K562 (cell line): Measurements from ENCODE around the gene PCSK5. TPM values are rescaled to one million over a fixed set of nuclear protein-coding genes. Genes with fewer than 3 reads are reported as not detected.

Source experiments
- ATAC-seq: fragments of 200-7000 bp; cut with Tn5 transposase; 3 replicates; pipeline ENCODE4 v1.9.1; 2020; ENCODE audit warnings: moderate library complexity
- BruUV-seq: library from RNA; stranded (reverse); fragments of 400-500 nt; replicated peaks from 2 replicates; lab custom pipeline; 2021; lab: Mats Ljungman, UMichigan
- CTCF ChIA-PET: fragments of 300-600 bp; formaldehyde crosslinking; extraction: SDS; loops from one replicate; lab custom pipeline; 2021; ENCODE audit warnings: low intra/inter-chr PET ratio; lab: Yijun Ruan, JAX
- POLR2A ChIA-PET: fragments of 300-600, 350-650 bp; sonication (Branson Sonifier 250); formaldehyde crosslinking; extraction: SDS; loops from one replicate; lab custom pipeline; 2021; ENCODE audit warnings: antibody characterized with exemption, inconsistent platforms; lab: Yijun Ruan, JAX
- DNase-seq, 4 experiments: peaks; one replicate each; pipeline versions ENCODE4 v3.0.0 to v3.0.0-alpha.2; 2011 to 2018; ENCODE audit warnings: low spot score in 3 of 4, mixed read lengths in 3 of 4; ENCODE audit errors: extremely low read depth in 1 of 4
- FAIRE-seq: peaks from 2 replicates; lab custom pipeline; 2011; peaks lifted over from hg19 to GRCh38; lab: Jason Lieb, UNC
- H2AFZ ChIP-seq: 2 replicates; pipeline ENCODE4 v1.6.0; 2011; ENCODE audit warnings: low read depth, low read length, control low read depth, inconsistent platforms
- H3K27ac ChIP-seq: fragments of 200-600 bp; 3 replicates; pipeline ENCODE4 v1.8.0; 2011; ENCODE audit warnings: low read depth, mild to moderate bottlenecking, control low read depth, inconsistent platforms, low read length, moderate library complexity, mixed read lengths; ENCODE audit errors: extremely low read depth
- H3K27me3 ChIP-seq, 2 experiments: fragments of 300-600 bp in 1 of 2; 2 replicates in 1 of 2; 3 replicates in 1 of 2; pipeline versions ENCODE4 v1.6.0 to v1.8.0; 2011; ENCODE audit warnings: inconsistent platforms in 2 of 2, low read length in 2 of 2, mild to moderate bottlenecking in 1 of 2, mixed read lengths in 1 of 2, moderate library complexity in 1 of 2; ENCODE audit not compliant: control insufficient read depth in 2 of 2, insufficient read depth in 2 of 2
- H3K36me3 ChIP-seq: fragments of 300-600 bp; 3 replicates; pipeline ENCODE4 v1.8.0; 2011; ENCODE audit warnings: mild to moderate bottlenecking, low read length, inconsistent platforms; ENCODE audit not compliant: control insufficient read depth, insufficient read depth
- H3K4me1 ChIP-seq, 2 experiments: fragments of 200-600 bp in 1 of 2; replicated peaks in 1 of 2; 2 replicates in 1 of 2; 3 replicates in 1 of 2; pipeline versions ENCODE4 v1.5.1 to v1.8.0; 2011; ENCODE audit warnings: inconsistent platforms in 2 of 2, low read length in 2 of 2, mild to moderate bottlenecking in 1 of 2, mixed read lengths in 1 of 2, moderate library complexity in 1 of 2; ENCODE audit not compliant: control insufficient read depth in 2 of 2, insufficient read depth in 2 of 2
- H3K4me2 ChIP-seq: 2 replicates; pipeline ENCODE4 v1.6.1; 2011; ENCODE audit warnings: low read length, control low read depth, inconsistent platforms, mixed read lengths; ENCODE audit not compliant: insufficient read depth
- H3K4me3 ChIP-seq: fragments of 200-600 bp; sonication (generic), shearing (Covaris generic); 2 replicates; pipeline ENCODE4 v1.5.1; 2016; ENCODE audit warnings: control low read depth, inconsistent platforms
- H3K79me2 ChIP-seq: fragments of 200-600 bp; 3 replicates; pipeline ENCODE4 v1.8.0; 2011; ENCODE audit warnings: low read length, inconsistent platforms; ENCODE audit not compliant: control insufficient read depth, insufficient read depth
- H3K9ac ChIP-seq, 2 experiments: 2 replicates each; pipeline versions ENCODE4 v1.6.0 to v1.6.1; 2011; ENCODE audit warnings: low read depth in 2 of 2, low read length in 2 of 2, control low read depth in 1 of 2, inconsistent platforms in 1 of 2, mild to moderate bottlenecking in 1 of 2, mixed read lengths in 1 of 2; ENCODE audit not compliant: insufficient read depth in 1 of 2
- H3K9me1 ChIP-seq: one replicate; pipeline ENCODE4 v1.6.0; 2011; ENCODE audit warnings: inconsistent platforms, mild to moderate bottlenecking, low read length, moderate library complexity; ENCODE audit not compliant: control insufficient read depth, insufficient read depth
- H3K9me3 ChIP-seq: replicated peaks from 2 replicates; pipeline ENCODE4 v1.5.1; 2011; ENCODE audit warnings: low read depth, low read length, inconsistent platforms; ENCODE audit not compliant: control insufficient read depth, insufficient read depth
- H4K20me1 ChIP-seq: replicated peaks from 2 replicates; pipeline ENCODE4 v1.6.1; 2011; ENCODE audit warnings: low read length, inconsistent platforms, mixed read lengths; ENCODE audit not compliant: control insufficient read depth, insufficient read depth
- ARID4B ChIP-seq: sonication (generic); formaldehyde crosslinking; IDR thresholded peaks from 2 replicates; pipeline ENCODE4 v1.8.0; 2022; ENCODE audit warnings: mild to moderate bottlenecking, missing genetic modification reagents
- CTBP1 ChIP-seq: fragments of 450-650 bp; IDR thresholded peaks from 2 replicates; pipeline ENCODE4 v1.6.1; 2016; ENCODE audit warnings: borderline replicate concordance
- DPF2 ChIP-seq: fragments of 450-650 bp; IDR thresholded peaks from 2 replicates; pipeline ENCODE4 v1.6.1; 2016
- HDAC3 ChIP-seq: fragments of 450-650 bp; IDR thresholded peaks from 2 replicates; pipeline ENCODE4 v1.6.1; 2018; ENCODE audit warnings: borderline replicate concordance, mild to moderate bottlenecking, moderate library complexity; ENCODE audit not compliant: partially characterized antibody
- PHF21A ChIP-seq: fragments of 450-650 bp; IDR thresholded peaks from 2 replicates; pipeline ENCODE4 v1.6.1; 2017; ENCODE audit warnings: low read depth, borderline replicate concordance
- RNF2 ChIP-seq: sonication (generic); IDR thresholded peaks from 2 replicates; pipeline ENCODE4 v1.6.1; 2016
- SETDB1 ChIP-seq: IDR thresholded peaks from one replicate; pipeline ENCODE4 v1.6.1; 2012; ENCODE audit warnings: low read length, control low read depth, inconsistent platforms
- YY1 ChIP-seq, 3 experiments: IDR thresholded peaks; 2 replicates each; pipeline ENCODE4 v1.6.1; 2011; ENCODE audit warnings: low read length in 2 of 3, mild to moderate bottlenecking in 2 of 3, moderate library complexity in 2 of 3, borderline replicate concordance in 1 of 3, control low read depth in 1 of 3, low read depth in 1 of 3; ENCODE audit not compliant: insufficient read depth in 3 of 3, insufficient replicate concordance in 2 of 3, control insufficient read depth in 1 of 3, insufficient read length in 1 of 3; ENCODE audit errors: extremely low read depth in 1 of 3
- ZFP36 ChIP-seq: fragments of 150-350 bp; IDR thresholded peaks from 2 replicates; pipeline ENCODE4 v1.6.1; 2018; ENCODE audit warnings: low read length, low read depth; ENCODE audit not compliant: partially characterized antibody
- ZNF778 ChIP-seq: fragments of 450-650 bp; formaldehyde crosslinking; IDR thresholded peaks from 2 replicates; pipeline ENCODE4 v1.4.0; 2020; ENCODE audit warnings: mild to moderate bottlenecking, moderate library complexity
- WGBS: fragments of 100-300 bp; shearing (Covaris generic); methylation state at CpG from one replicate; pipeline ENCODE4 v1.1.6; 2016; ENCODE audit warnings: low coverage, mixed read lengths; ENCODE audit not compliant: insufficient coverage; ENCODE audit errors: missing lambda C conversion rate; 5-methylcytosine and 5-hydroxymethylcytosine counted together
- in situ Hi-C: fragments of 300-500 bp; cut with MboI; formaldehyde crosslinking; loops from 4 replicates; pipeline ENCODE4 v1.15.0; 2018; ENCODE audit warnings: inconsistent platforms, mixed read lengths
- intact Hi-C: fragments of 100-400 bp; cut with micrococcal nuclease; formaldehyde crosslinking; loops from 2 replicates; pipeline ENCODE4 v1.14.2; 2022
- polyA plus RNA-seq, 8 experiments: library from polyadenylated mRNA; depleted of rRNA in 4 of 8; stranded (reverse) in 5 of 8; unstranded in 3 of 8; fragments of >200 nt; fragmentation: Nextera tagmentation in 2 of 8; fragmentation: Illumina TruSeq in 1 of 8; extraction: Ambion mirVana in 2 of 8; extraction: Trizol in 1 of 8; gene quantifications; 2 replicates each; pipeline versions ENCODE4 v1.2.1 to v1.2.3, GENCODE V29; 2011 to 2014; ENCODE audit warnings: inconsistent platforms in 1 of 8, missing spikeins in 1 of 8
- total RNA-seq, 7 experiments: library from RNA; depleted of rRNA in 6 of 7; stranded (reverse); fragments of >200 nt in 6 of 7; fragmentation: Illumina TruSeq in 2 of 7; extraction: Trizol in 2 of 7; gene quantifications; 2 replicates each; pipeline versions ENCODE4 v1.2.1 to v1.2.3, GENCODE V29; 2011 to 2021; ENCODE audit warnings: low replicate concordance in 1 of 7
- TF ChIP-seq, protein P1 (sequence below): sonication (generic); formaldehyde crosslinking; IDR thresholded peaks from 2 replicates; pipeline ENCODE4 v1.8.0; 2022; ENCODE audit warnings: missing genetic modification reagents, mild to moderate bottlenecking, moderate library complexity, borderline replicate concordance

The PCSK5 gene
- total and polyA plus RNA-seq, 9 of the 15 experiments (the other 6 are each of a cell fraction or from before 2014, with no cell fraction given) = not detected

DNA sequence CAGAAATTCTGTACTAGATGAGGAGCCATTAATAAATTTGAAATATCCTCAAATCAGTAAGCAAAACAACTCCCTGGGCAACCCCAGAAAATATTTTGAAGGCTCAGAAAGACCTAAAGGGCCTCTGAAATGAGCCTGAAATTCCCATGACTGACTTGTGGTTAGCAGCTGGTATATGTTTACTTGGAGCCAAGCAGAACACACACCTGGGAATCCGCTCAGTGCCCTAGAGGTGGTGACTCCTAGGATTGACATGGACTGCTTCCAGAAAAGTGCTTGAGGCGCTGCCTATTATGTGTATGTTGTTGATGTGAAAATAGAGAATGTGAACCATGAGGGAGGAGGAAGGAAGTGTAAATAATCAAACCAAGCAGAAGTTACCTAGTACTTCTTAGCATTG is 489.0 kb downstream of the PCSK5 start:
- POLR2A ChIA-PET = interaction anchor here (1.2 to 3.5 kb wide), 2 partner anchors 14 to 19 kb away, joined by 4 to 12 read pairs; partner anchors contain the start of gene RFK
- H3K9me1 ChIP-seq = no peaks in the 10 kb centered on the region
- H3K9me3 ChIP-seq = no peaks in the 10 kb centered on the region
- no peaks in the 10 kb centered on the region for H4K20me1 ChIP-seq
- CTCF ChIA-PET = no interaction called here
- 75% methylated on average over 2 of the region's 2 CpGs for WGBS
- H3K4me1 ChIP-seq = peaks cover 0 to 6% of the 10 kb centered on the region in 2 experiments; a peak in 2 of 5 replicates
- DNase-seq = no peak
- FAIRE-seq = no peak
- H3K4me3 ChIP-seq = no peak overlapping the region
- TF ChIP-seq ZNF778 (CRISPR knock-in tag) (no peak), SETDB1 (no peak)
- ATAC-seq = no peak
- intact Hi-C loops (no loop called here), in situ Hi-C loops (no loop called here)
- H3K27ac ChIP-seq = no peak overlapping the region
- no peaks in the 10 kb centered on the region for H3K27me3 ChIP-seq
- no TSS peak for BruUV-seq
- no peak overlapping the region for H2AFZ ChIP-seq
- H3K36me3 ChIP-seq = no peaks in the 10 kb centered on the region
- H3K4me2 ChIP-seq = no peak overlapping the region
- H3K9ac ChIP-seq = no peak overlapping the region
- no peaks in the 10 kb centered on the region for H3K79me2 ChIP-seq

- H3K27me3 ChIP-seq = no peaks in the 10 kb centered on the region
- H3K9me3 ChIP-seq = no peaks in the 10 kb centered on the region
- no peak for DNase-seq
- no peaks in the 10 kb centered on the region for H3K9me1 ChIP-seq
- intact Hi-C loops = no loop called here
- no peak overlapping the region for H3K4me3 ChIP-seq
- no peak overlapping the region for H3K4me2 ChIP-seq
- ChIA-PET CTCF (no interaction called here), POLR2A (interaction anchor here (0.7 to 0.8 kb wide), 2 partner anchors 15 to 80 kb away, joined by 3 read pairs; no protein-coding TSS in a partner anchor)
- in situ Hi-C loops = no loop called here
- no peak for FAIRE-seq
- H4K20me1 ChIP-seq = no peaks in the 10 kb centered on the region
- H3K9ac ChIP-seq = no peak overlapping the region
- ATAC-seq = no peak
- 57% methylated on average over 1 of the region's 1 CpG for WGBS
- H3K36me3 ChIP-seq = peaks cover 35% of the 10 kb centered on the region
- H3K4me1 ChIP-seq = peaks cover 11% of the 10 kb centered on the region in 2 experiments; a peak in 3 of 5 replicates
- H3K79me2 ChIP-seq = peaks cover 37% of the 10 kb centered on the region
- H3K27ac ChIP-seq = no peak overlapping the region
- no TSS peak for BruUV-seq
- no peak overlapping the region for H2AFZ ChIP-seq
- TF ChIP-seq CTBP1 = no peak
- TF ChIP-seq ZFP36 = no peak
- TF ChIP-seq, protein P1, sequence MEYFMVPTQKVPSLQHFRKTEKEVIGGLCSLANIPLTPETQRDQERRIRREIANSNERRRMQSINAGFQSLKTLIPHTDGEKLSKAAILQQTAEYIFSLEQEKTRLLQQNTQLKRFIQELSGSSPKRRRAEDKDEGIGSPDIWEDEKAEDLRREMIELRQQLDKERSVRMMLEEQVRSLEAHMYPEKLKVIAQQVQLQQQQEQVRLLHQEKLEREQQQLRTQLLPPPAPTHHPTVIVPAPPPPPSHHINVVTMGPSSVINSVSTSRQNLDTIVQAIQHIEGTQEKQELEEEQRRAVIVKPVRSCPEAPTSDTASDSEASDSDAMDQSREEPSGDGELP (CRISPR knock-in tag) = no peak
- TF ChIP-seq ARID4B (CRISPR knock-in tag) = no peak
- TF ChIP-seq HDAC3 = no peak
- TF ChIP-seq PHF21A = no peak
- TF ChIP-seq YY1 (IDR thresholded peaks at IDR 0.05; ENCODE audit: borderline replicate concordance in 1 of 3, control insufficient read depth in 1 of 3, extremely low read depth in 1 of 3, insufficient read depth in 3 of 3, insufficient read length in 1 of 3, insufficient replicate concordance in 2 of 3, low read depth in 1 of 3, low read length in 2 of 3) = no peak
- TF ChIP-seq RNF2 = no peak
- TF ChIP-seq DPF2 = no peak
Measured at GRCh38 chr9:76390656-76391055, 500.2 kb downstream of the PCSK5 start.
